Kidney epithelial cell (primary cell): ENCODE data around the gene PCDH12. TPM values are rescaled to one million over a fixed set of nuclear protein-coding genes. Genes with fewer than 3 reads are reported as not detected.

Source experiments
- DNase-seq: peaks from one replicate; pipeline ENCODE4 v3.0.0-alpha.2; 2010; ENCODE audit warnings: low read depth
- H3K27me3 ChIP-seq: 2 replicates; pipeline ENCODE4 v1.6.0; 2011; ENCODE audit warnings: low read length; ENCODE audit not compliant: control insufficient read depth, insufficient read depth
- H3K36me3 ChIP-seq: 2 replicates; pipeline ENCODE4 v1.5.1; 2011; ENCODE audit warnings: low read length; ENCODE audit not compliant: control insufficient read depth, insufficient read depth
- H3K4me3 ChIP-seq: 2 replicates; pipeline ENCODE4 v1.5.1; 2011; ENCODE audit warnings: low read depth, mild to moderate bottlenecking, control low read depth, low read length
- CTCF ChIP-seq: IDR thresholded peaks from 2 replicates; pipeline ENCODE4 v1.5.1; 2011; ENCODE audit warnings: mild to moderate bottlenecking, moderate library complexity, low read length, control low read depth, inconsistent platforms; ENCODE audit not compliant: insufficient read depth, poor library complexity, severe bottlenecking
- total RNA-seq: library from RNA; depleted of rRNA; stranded (reverse); fragments of >200 nt; gene quantifications from 2 replicates; pipeline ENCODE4 v1.2.3, GENCODE V29; 2015

Gene PCDH12
- total RNA-seq, 1 donor from 2014 or later, result not detected

GRCh38 chr5:141989720-141990119, 31.7 kb upstream of the PCDH12 start:
- H3K4me3 ChIP-seq, result no peak overlapping the region
- H3K36me3 ChIP-seq, result no peaks in the 10 kb centered on the region
- no peak for TF ChIP-seq CTCF

GRCh38 chr5:141986072-141986471, 28.1 kb upstream of the PCDH12 start:
- no peaks in the 10 kb centered on the region for H3K27me3 ChIP-seq
- no peaks in the 10 kb centered on the region for H3K36me3 ChIP-seq
- H3K4me3 ChIP-seq, result no peak overlapping the region
- no peak for DNase-seq
- no peak for TF ChIP-seq CTCF

More at GRCh38 chr5:141989720-141990119, 31.7 kb upstream of the PCDH12 start:
- H3K27me3 ChIP-seq, result no peaks in the 10 kb centered on the region
- no peak for DNase-seq

GRCh38 chr5:141982626-141983025, 24.6 kb upstream of the PCDH12 start:
- H3K27me3 ChIP-seq, result no peaks in the 10 kb centered on the region
- no peak overlapping the region for H3K4me3 ChIP-seq
- TF ChIP-seq CTCF, result no peak
- no peak for DNase-seq
- peaks cover 2% of the 10 kb centered on the region for H3K36me3 ChIP-seq

GRCh38 chr5:141978389-141978788, 20.4 kb upstream of the PCDH12 start:
- TF ChIP-seq CTCF, result no peak
- DNase-seq, result no peak
- Histone ChIP-seq H3K4me3 (no peak overlapping the region), H3K36me3 (peaks cover 2% of the 10 kb centered on the region), H3K27me3 (no peaks in the 10 kb centered on the region)

GRCh38 chr5:141976176-141976575, 18.2 kb upstream of the PCDH12 start:
- DNase-seq, result no peak
- H3K27me3 ChIP-seq, result no peaks in the 10 kb centered on the region
- no peak for TF ChIP-seq CTCF
- H3K4me3 ChIP-seq, result no peak overlapping the region
- peaks cover 2% of the 10 kb centered on the region for H3K36me3 ChIP-seq

GRCh38 chr5:141973871-141974595, 16.0 kb upstream of the PCDH12 start:
- H3K4me3 ChIP-seq, result no peak overlapping the region
- peaks cover 2% of the 10 kb centered on the region for H3K36me3 ChIP-seq
- DNase-seq, result no peak
- H3K27me3 ChIP-seq, result no peaks in the 10 kb centered on the region
- TF ChIP-seq CTCF, result no peak
